Measurements from ENCODE around the gene SLC35D3. TPM values are rescaled to one million over a fixed set of nuclear protein-coding genes. Genes with fewer than 3 reads are reported as not detected.
"Not testable (repeated sequence)": the region's sequence is repeated elsewhere in the genome, so short reads cannot be mapped to it uniquely, and the experiment has no call there.

Gene SLC35D3
- total and polyA plus RNA-seq, 3 experiments from 2014 or later = not detected

DNA sequence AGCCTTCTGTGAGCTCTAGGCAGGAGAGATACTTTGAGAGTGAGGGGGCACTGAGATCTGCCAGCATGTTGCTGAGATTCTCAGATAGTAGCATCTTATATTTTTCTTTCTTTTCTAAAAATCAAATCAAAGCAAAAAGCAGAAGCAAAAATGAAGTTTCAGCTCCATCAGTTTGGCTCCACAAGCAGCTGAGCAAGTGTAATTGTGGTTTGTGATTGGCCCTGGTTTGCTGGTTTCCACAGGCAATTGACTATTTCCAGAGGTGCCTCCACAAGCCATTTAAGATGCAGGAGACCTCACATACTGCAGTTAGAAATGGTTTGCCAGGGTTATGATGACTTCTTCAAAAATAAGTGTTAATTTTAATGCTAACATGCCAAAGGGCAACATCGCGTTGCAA is 4.3 kb downstream of the SLC35D3 start:
- Histone ChIP-seq H3K4me3 (ENCODE audit: low read length) (no peak overlapping the region), H3K36me3 (ENCODE audit: insufficient read depth, low read length) (no peaks in the 10 kb centered on the region), H3K27me3 (ENCODE audit: insufficient read depth, low read length, poor library complexity, severe bottlenecking) (peaks cover 6% of the 10 kb centered on the region), H3K4me1 (ENCODE audit: insufficient read depth, low read length) (peaks cover 11% of the 10 kb centered on the region), H3K9me3 (ENCODE audit: low read length) (no peaks in the 10 kb centered on the region), H3K27ac (ENCODE audit: low read depth, low read length) (no peak overlapping the region)
- peaks cover 1 to 18% (median 5%) of the 10 kb centered on the region in 3 donors for H3K4me1 Mint-ChIP-seq
- no peak overlapping the region for H3K27ac Mint-ChIP-seq
- peaks cover 0 to 4% (median 0%) of the 10 kb centered on the region in 3 donors for H3K36me3 Mint-ChIP-seq
- CTCF ChIA-PET = no interaction called here
- no peaks in the 10 kb centered on the region for H3K9me3 Mint-ChIP-seq
- H3K4me3 Mint-ChIP-seq = no peak overlapping the region
- DNase-seq = no peak
- H3K27me3 Mint-ChIP-seq = peaks cover 30 to 51% of the 10 kb centered on the region in 2 donors
- POLR2A ChIA-PET = no interaction called here

DNA sequence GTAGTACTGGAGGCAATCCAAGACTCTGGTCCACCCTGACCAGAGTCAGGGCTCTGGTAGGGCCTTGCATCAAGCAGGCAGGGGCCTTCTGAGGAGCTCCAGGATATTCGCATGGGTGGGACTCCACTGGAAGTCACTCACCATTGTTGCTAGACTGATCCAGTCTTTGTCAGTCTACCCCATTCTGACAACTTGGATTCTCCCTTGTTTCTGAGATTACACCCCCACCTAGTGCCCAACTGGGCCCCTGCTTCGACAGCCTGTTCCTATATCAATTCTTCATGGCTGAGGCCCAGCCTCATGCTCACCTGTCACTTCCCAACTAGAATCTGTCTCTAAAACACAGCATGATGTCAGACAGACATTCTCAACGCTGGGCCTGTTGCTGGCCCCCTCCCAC is 5.2 kb downstream of the SLC35D3 start:
- Histone ChIP-seq H3K36me3 (ENCODE audit: insufficient read depth, low read length) (no peaks in the 10 kb centered on the region), H3K4me1 (ENCODE audit: insufficient read depth, low read length) (peaks cover 7% of the 10 kb centered on the region), H3K9me3 (ENCODE audit: low read length) (no peaks in the 10 kb centered on the region), H3K27me3 (ENCODE audit: insufficient read depth, low read length, poor library complexity, severe bottlenecking) (peaks cover 5% of the 10 kb centered on the region), H3K27ac (ENCODE audit: low read depth, low read length) (no peak overlapping the region), H3K4me3 (ENCODE audit: low read length) (no peak overlapping the region)
- DNase-seq = no peak
- CTCF ChIA-PET = no interaction called here
- H3K9me3 Mint-ChIP-seq = no peaks in the 10 kb centered on the region
- peaks cover 0 to 4% (median 0%) of the 10 kb centered on the region in 3 donors for H3K36me3 Mint-ChIP-seq
- H3K27me3 Mint-ChIP-seq = peaks cover 30 to 56% of the 10 kb centered on the region in 2 donors
- H3K4me3 Mint-ChIP-seq = no peak overlapping the region
- H3K4me1 Mint-ChIP-seq = peaks cover 1 to 16% (median 5%) of the 10 kb centered on the region in 3 donors
- H3K27ac Mint-ChIP-seq = no peak overlapping the region
- POLR2A ChIA-PET = no interaction called here

DNA sequence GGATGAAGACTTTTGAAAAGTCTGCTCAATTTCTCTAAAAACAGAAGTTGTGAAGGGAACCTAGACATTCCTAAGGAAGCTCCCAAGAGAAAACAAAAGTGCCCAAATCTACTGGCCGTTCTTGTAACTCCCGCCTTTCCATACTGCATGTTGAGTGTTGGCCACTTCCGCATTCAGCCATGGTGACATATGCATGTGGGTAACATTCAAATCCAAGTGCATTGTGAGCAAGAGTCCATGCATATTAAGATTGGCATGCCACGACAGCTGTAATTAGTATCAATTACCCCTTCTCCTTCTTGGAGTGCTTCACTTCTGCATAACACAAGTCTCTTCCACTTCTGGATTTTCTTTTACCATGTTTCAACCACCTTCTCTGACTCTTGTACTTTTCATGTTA is 8.4 kb downstream of the SLC35D3 start:
- no peaks in the 10 kb centered on the region for H3K9me3 ChIP-seq (ENCODE audit: low read length)
- DNase-seq = no peak
- peaks cover 21 to 66% of the 10 kb centered on the region in 2 donors for H3K27me3 Mint-ChIP-seq
- H3K4me1 Mint-ChIP-seq = no peaks in the 10 kb centered on the region
- H3K27ac Mint-ChIP-seq = no peak overlapping the region
- H3K36me3 ChIP-seq (ENCODE audit: insufficient read depth, low read length) = no peaks in the 10 kb centered on the region
- no peak overlapping the region for H3K4me3 ChIP-seq (ENCODE audit: low read length)
- H3K4me3 Mint-ChIP-seq = no peak overlapping the region
- H3K27me3 ChIP-seq (ENCODE audit: insufficient read depth, low read length, poor library complexity, severe bottlenecking) = no peaks in the 10 kb centered on the region
- ChIA-PET POLR2A (no interaction called here), CTCF (no interaction called here)
- no peak overlapping the region for H3K27ac ChIP-seq (ENCODE audit: low read depth, low read length)
- no peaks in the 10 kb centered on the region for H3K4me1 ChIP-seq (ENCODE audit: insufficient read depth, low read length)
- H3K9me3 Mint-ChIP-seq = no peaks in the 10 kb centered on the region
- peaks cover 0 to 7% (median 0%) of the 10 kb centered on the region in 3 donors for H3K36me3 Mint-ChIP-seq

DNA sequence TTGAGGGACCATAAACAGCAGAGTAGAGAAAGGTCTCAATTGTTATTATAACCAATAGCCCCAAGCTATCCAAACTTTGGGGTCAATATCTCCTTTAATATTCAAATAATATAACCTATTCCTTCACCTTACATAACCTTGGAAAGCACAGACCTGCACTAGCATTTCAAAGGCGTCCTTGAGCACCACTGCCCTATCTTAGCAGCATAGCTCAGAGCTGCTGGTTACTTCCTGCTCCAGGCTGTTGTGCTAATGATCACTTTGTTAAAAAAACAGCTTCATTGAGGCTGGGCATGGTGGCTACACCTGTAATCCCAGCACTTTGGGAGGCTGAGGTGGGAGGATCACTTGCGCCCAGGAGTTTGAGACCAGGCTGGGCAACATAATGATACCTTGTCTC is 10.5 kb downstream of the SLC35D3 start:
- POLR2A ChIA-PET = no interaction called here
- Mint-ChIP-seq H3K27me3 (peaks cover 21 to 73% of the 10 kb centered on the region in 2 donors), H3K4me3 (no peak overlapping the region), H3K36me3 (peaks cover 0 to 7% (median 0%) of the 10 kb centered on the region in 3 donors), H3K9me3 (no peaks in the 10 kb centered on the region), H3K27ac (no peak overlapping the region), H3K4me1 (no peaks in the 10 kb centered on the region)
- Histone ChIP-seq H3K4me3 (ENCODE audit: low read length) (no peak overlapping the region), H3K27ac (ENCODE audit: low read depth, low read length) (no peak overlapping the region), H3K9me3 (ENCODE audit: low read length) (no peaks in the 10 kb centered on the region), H3K36me3 (ENCODE audit: insufficient read depth, low read length) (no peaks in the 10 kb centered on the region), H3K4me1 (ENCODE audit: insufficient read depth, low read length) (no peaks in the 10 kb centered on the region), H3K27me3 (ENCODE audit: insufficient read depth, low read length, poor library complexity, severe bottlenecking) (peaks cover 4% of the 10 kb centered on the region)
- CTCF ChIA-PET = no interaction called here
- no peak for DNase-seq

DNA sequence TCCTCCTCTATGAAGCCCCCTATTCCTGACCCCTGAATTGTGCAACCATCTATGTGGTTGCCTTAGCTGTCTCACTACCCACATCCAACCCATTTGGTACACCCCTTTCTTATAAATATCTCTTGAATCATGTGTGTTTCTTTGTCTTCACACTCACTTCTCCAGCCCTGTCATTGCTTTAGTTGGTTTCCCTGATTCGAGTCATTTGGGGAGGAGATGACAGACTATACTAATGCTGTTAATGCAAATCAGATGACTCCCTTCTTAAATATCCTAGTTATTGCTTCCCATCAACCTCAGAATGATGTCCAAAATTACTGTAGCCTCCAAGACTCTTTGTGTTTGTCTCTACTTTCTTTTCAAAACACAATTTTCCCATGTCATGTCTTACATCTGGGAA is 23.0 kb downstream of the SLC35D3 start:
- Histone ChIP-seq H3K4me3 (ENCODE audit: low read length) (no peak overlapping the region), H3K4me1 (ENCODE audit: insufficient read depth, low read length) (no peaks in the 10 kb centered on the region), H3K27ac (ENCODE audit: low read depth, low read length) (no peak overlapping the region), H3K27me3 (ENCODE audit: insufficient read depth, low read length, poor library complexity, severe bottlenecking) (no peaks in the 10 kb centered on the region), H3K36me3 (ENCODE audit: insufficient read depth, low read length) (no peaks in the 10 kb centered on the region), H3K9me3 (ENCODE audit: low read length) (no peaks in the 10 kb centered on the region)
- Mint-ChIP-seq H3K27ac (no peak overlapping the region), H3K4me1 (no peaks in the 10 kb centered on the region), H3K9me3 (peaks cover 0 to 7% (median 3%) of the 10 kb centered on the region in 5 donors), H3K36me3 (peaks cover 0 to 20% (median 4%) of the 10 kb centered on the region in 3 donors), H3K27me3 (peaks cover under 1 to 36% of the 10 kb centered on the region in 2 donors), H3K4me3 (no peak overlapping the region)
- ChIA-PET CTCF (no interaction called here), POLR2A (no interaction called here)
- no peak for DNase-seq

DNA sequence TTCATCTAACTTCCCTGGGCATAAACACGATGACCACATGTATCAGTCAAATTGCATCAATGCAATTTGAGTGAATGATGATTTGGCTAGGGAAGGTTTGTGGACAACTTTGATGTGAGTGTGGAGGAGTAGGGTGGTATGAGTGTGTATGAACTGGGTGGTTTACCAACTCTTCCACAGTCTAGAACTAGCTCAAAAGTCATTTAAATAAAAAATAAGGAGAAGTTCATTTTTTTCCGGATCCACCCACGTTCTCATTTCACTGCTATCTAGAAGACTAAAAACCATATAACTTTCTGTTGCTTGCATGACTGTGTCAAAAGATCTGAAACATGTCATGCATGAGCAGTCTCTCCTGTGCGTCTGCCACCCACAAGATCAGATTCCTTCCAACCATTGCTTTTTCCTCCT is 23.6 kb downstream of the SLC35D3 start:
- Mint-ChIP-seq H3K27me3 (peaks cover 2 to 31% of the 10 kb centered on the region in 2 donors), H3K9me3 (peaks cover 0 to 7% (median 3%) of the 10 kb centered on the region in 5 donors), H3K36me3 (peaks cover 0 to 20% (median 4%) of the 10 kb centered on the region in 3 donors), H3K27ac (no peak overlapping the region), H3K4me3 (no peak overlapping the region), H3K4me1 (no peaks in the 10 kb centered on the region)
- Histone ChIP-seq H3K36me3 (ENCODE audit: insufficient read depth, low read length) (no peaks in the 10 kb centered on the region), H3K27me3 (ENCODE audit: insufficient read depth, low read length, poor library complexity, severe bottlenecking) (no peaks in the 10 kb centered on the region), H3K9me3 (ENCODE audit: low read length) (no peaks in the 10 kb centered on the region), H3K27ac (ENCODE audit: low read depth, low read length) (no peak overlapping the region), H3K4me3 (ENCODE audit: low read length) (no peak overlapping the region), H3K4me1 (ENCODE audit: insufficient read depth, low read length) (no peaks in the 10 kb centered on the region)
- ChIA-PET POLR2A (no interaction called here), CTCF (no interaction called here)
- DNase-seq = no peak

DNA sequence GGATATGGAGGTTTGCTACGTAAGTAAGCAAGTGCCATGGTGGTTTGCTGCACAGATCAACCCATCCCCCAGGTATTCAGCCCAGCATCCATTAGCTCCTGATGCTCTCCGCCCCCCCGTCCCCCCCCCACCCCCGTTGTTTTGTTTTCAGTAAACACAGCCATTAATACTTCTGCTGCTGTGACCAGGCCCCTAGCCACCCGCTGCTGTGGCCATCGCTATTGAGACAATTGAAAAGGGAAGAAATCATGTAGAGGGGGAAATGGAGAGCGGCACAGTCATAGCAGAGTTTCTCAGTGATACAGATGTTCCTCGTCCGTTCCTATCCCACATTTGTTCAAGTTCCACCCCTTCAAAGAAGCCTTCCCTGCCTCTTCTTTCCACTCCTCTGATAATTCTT is 24.9 kb downstream of the SLC35D3 start:
- no peaks in the 10 kb centered on the region for H3K9me3 ChIP-seq (ENCODE audit: low read length)
- H3K27me3 ChIP-seq (ENCODE audit: insufficient read depth, low read length, poor library complexity, severe bottlenecking) = no peaks in the 10 kb centered on the region
- Mint-ChIP-seq H3K36me3 (peaks cover 0 to 16% (median 4%) of the 10 kb centered on the region in 3 donors), H3K27me3 (peaks cover 3 to 31% of the 10 kb centered on the region in 2 donors), H3K27ac (no peak overlapping the region), H3K4me3 (no peak overlapping the region), H3K9me3 (peaks cover 0 to 3% (median 3%) of the 10 kb centered on the region in 5 donors), H3K4me1 (no peaks in the 10 kb centered on the region)
- H3K4me3 ChIP-seq (ENCODE audit: low read length) = no peak overlapping the region
- no peak for DNase-seq
- H3K36me3 ChIP-seq (ENCODE audit: insufficient read depth, low read length) = no peaks in the 10 kb centered on the region
- POLR2A ChIA-PET = no interaction called here
- CTCF ChIA-PET = no interaction called here
- H3K4me1 ChIP-seq (ENCODE audit: insufficient read depth, low read length) = no peaks in the 10 kb centered on the region
- no peak overlapping the region for H3K27ac ChIP-seq (ENCODE audit: low read depth, low read length)

DNA sequence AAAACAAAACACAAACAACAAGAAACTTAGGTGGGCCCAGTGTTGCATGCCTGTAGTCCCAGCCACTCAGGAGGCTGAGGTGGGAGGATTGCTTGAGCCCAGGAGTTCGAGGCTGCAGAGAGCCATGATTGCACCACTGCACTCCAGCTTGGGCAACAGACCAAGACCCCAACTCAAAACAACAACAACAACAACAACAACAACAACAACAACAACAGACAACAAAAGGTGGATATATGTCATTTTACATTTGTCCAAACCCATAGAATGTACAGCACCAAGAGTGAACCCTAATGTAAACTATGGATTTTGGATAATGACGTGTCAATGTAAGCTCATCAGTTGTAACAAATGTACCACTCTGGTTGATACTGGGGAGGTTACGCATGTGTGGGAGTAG is 27.9 kb downstream of the SLC35D3 start:
- Mint-ChIP-seq H3K27me3 (peaks cover 7 to 26% of the 10 kb centered on the region in 2 donors), H3K36me3 (peaks cover 0 to 16% (median 4%) of the 10 kb centered on the region in 3 donors)
- H3K4me3 ChIP-seq (ENCODE audit: low read length); H3K4me1 ChIP-seq (ENCODE audit: insufficient read depth, low read length); H3K27ac ChIP-seq (ENCODE audit: low read depth, low read length); H3K27ac Mint-ChIP-seq; DNase-seq; H3K4me3 Mint-ChIP-seq; POLR2A ChIA-PET; H3K4me1 Mint-ChIP-seq; H3K9me3 ChIP-seq (ENCODE audit: low read length); H3K27me3 ChIP-seq (ENCODE audit: insufficient read depth, low read length, poor library complexity, severe bottlenecking); H3K36me3 ChIP-seq (ENCODE audit: insufficient read depth, low read length); CTCF ChIA-PET; H3K9me3 Mint-ChIP-seq: not testable (repeated sequence)
